Hepatocyte (in vitro differentiated cells): ENCODE results near the gene ANKRD40CL. TPM values are rescaled to one million over a fixed set of nuclear protein-coding genes. Genes with fewer than 3 reads are reported as not detected.

Experiments
- DNase-seq: peaks from one replicate; pipeline ENCODE4 v3.0.0-alpha.2; 2016; ENCODE audit warnings: low spot score
- H2AFZ ChIP-seq: fragments of 200-600 bp; sonication (generic); 2 replicates; pipeline ENCODE4 v1.6.0; 2016; ENCODE audit warnings: antibody characterized with exemption, mild to moderate bottlenecking
- H3K27ac ChIP-seq: fragments of 200-600 bp; sonication (generic); 2 replicates; pipeline ENCODE4 v1.5.1; 2016; ENCODE audit warnings: mild to moderate bottlenecking
- H3K27me3 ChIP-seq: fragments of 200-600 bp; sonication (generic); 2 replicates; pipeline ENCODE4 v1.6.1; 2016
- H3K36me3 ChIP-seq: fragments of 200-600 bp; sonication (generic); replicated peaks from 2 replicates; pipeline ENCODE4 v1.5.1; 2016; ENCODE audit warnings: low read depth; ENCODE audit not compliant: insufficient read depth
- H3K4me1 ChIP-seq: fragments of 200-600 bp; sonication (generic); 2 replicates; pipeline ENCODE4 v1.5.1; 2016; ENCODE audit warnings: mild to moderate bottlenecking, moderate library complexity; ENCODE audit not compliant: insufficient read depth
- H3K4me2 ChIP-seq: fragments of 200-600 bp; sonication (generic); 2 replicates; pipeline ENCODE4 v1.6.0; 2016
- H3K4me3 ChIP-seq: fragments of 200-600 bp; sonication (generic); 2 replicates; pipeline ENCODE4 v1.5.1; 2016; ENCODE audit warnings: mild to moderate bottlenecking
- H3K79me2 ChIP-seq: fragments of 200-600 bp; sonication (generic); 2 replicates; pipeline ENCODE4 v1.6.0; 2017; ENCODE audit warnings: mild to moderate bottlenecking
- H3K9me2 ChIP-seq: fragments of 200-600 bp; sonication (generic); replicated peaks from 2 replicates; pipeline ENCODE4 v1.6.0; 2017; ENCODE audit warnings: mild to moderate bottlenecking; ENCODE audit not compliant: insufficient read depth
- H3K9me3 ChIP-seq: fragments of 200-600 bp; sonication (generic); 2 replicates; pipeline ENCODE4 v1.5.1; 2016; ENCODE audit warnings: low read depth, mild to moderate bottlenecking
- H4K20me1 ChIP-seq: fragments of 200-600 bp; sonication (generic); 2 replicates; pipeline ENCODE4 v1.6.0; 2016; ENCODE audit warnings: mild to moderate bottlenecking; ENCODE audit not compliant: insufficient read depth, poor library complexity, severe bottlenecking
- EZH2 ChIP-seq: fragments of 200-600 bp; sonication (generic); IDR thresholded peaks from 2 replicates; pipeline ENCODE4 v1.6.1; 2016; ENCODE audit warnings: antibody characterized with exemption, mild to moderate bottlenecking, borderline replicate concordance
- EZH2phosphoT487 ChIP-seq: fragments of 200-600 bp; sonication (generic); IDR thresholded peaks from one replicate; pipeline ENCODE4 v1.6.1; 2018; ENCODE audit warnings: antibody characterized with exemption, mild to moderate bottlenecking, low read depth, moderate library complexity; ENCODE audit not compliant: unreplicated experiment, severe bottlenecking
- WGBS: methylation state at CpG from one replicate; pipeline ENCODE4 v1.1.6; 2016; ENCODE audit warnings: low lambda C conversion rate; ENCODE audit errors: missing lambda C conversion rate; 5-methylcytosine and 5-hydroxymethylcytosine counted together
- polyA plus RNA-seq: library from polyadenylated mRNA; unstranded; fragments of >200 nt; fragmentation: Nextera tagmentation; extraction: Ambion mirVana; gene quantifications from 2 replicates; pipeline ENCODE4 v1.2.1, GENCODE V29; 2016
- total RNA-seq: library from RNA; depleted of rRNA; stranded (reverse); fragments of >200 nt; gene quantifications from 2 replicates; pipeline ENCODE4 v1.2.3, GENCODE V29; 2014
- TF ChIP-seq, protein P1 (sequence below): fragments of 200-600 bp; sonication (generic); IDR thresholded peaks from 2 replicates; pipeline ENCODE4 v1.5.1; 2016; ENCODE audit warnings: antibody characterized with exemption, mild to moderate bottlenecking; ENCODE audit not compliant: poor library complexity

ANKRD40CL gene
- total and polyA plus RNA-seq, 2 experiments from 2014 or later: 3.9 to 4.2 TPM

DNA sequence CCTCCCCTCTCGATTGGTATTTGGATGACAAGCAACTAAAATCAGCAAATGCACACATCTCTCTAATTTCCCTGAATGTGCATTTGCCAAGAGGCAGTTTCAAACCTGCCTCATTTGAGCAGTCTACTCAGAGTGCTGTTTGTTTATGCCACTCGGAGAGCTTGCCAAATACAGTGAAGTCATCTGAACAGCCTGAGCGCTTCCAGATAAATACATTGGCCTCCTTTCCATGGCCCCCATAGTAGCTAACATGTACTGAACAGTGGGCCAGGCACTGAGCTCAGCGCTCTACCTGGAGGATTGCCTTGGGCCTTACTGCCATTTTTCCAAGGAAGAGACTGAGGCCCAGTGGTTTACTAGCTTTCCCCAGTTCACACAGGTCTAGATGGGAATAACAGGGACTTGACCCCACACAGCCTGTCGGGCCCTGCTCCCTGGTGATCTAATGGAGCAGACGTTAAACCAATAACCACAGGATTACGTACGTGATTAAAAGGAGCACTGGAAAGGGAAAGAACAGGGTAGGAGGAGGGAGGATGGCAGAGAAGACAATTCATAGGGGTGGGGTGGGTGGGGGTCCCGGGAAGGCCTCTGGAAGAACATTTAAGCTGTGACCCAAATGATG lies 18.7 kb upstream of the ANKRD40CL start:
- no peaks in the 10 kb centered on the region for H3K27me3 ChIP-seq
- H3K4me2 ChIP-seq: no peak overlapping the region
- no peaks in the 10 kb centered on the region for H4K20me1 ChIP-seq
- TF ChIP-seq EZH2 (no peak), EZH2phosphoT487 (no peak)
- TF ChIP-seq, protein P1, sequence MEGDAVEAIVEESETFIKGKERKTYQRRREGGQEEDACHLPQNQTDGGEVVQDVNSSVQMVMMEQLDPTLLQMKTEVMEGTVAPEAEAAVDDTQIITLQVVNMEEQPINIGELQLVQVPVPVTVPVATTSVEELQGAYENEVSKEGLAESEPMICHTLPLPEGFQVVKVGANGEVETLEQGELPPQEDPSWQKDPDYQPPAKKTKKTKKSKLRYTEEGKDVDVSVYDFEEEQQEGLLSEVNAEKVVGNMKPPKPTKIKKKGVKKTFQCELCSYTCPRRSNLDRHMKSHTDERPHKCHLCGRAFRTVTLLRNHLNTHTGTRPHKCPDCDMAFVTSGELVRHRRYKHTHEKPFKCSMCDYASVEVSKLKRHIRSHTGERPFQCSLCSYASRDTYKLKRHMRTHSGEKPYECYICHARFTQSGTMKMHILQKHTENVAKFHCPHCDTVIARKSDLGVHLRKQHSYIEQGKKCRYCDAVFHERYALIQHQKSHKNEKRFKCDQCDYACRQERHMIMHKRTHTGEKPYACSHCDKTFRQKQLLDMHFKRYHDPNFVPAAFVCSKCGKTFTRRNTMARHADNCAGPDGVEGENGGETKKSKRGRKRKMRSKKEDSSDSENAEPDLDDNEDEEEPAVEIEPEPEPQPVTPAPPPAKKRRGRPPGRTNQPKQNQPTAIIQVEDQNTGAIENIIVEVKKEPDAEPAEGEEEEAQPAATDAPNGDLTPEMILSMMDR: no peak
- H3K4me3 ChIP-seq: no peak overlapping the region
- peaks cover 12% of the 10 kb centered on the region for H3K4me1 ChIP-seq
- WGBS: 64% methylated on average over 9 of the region's 9 CpGs
- no peaks in the 10 kb centered on the region for H3K9me2 ChIP-seq
- H2AFZ ChIP-seq: no peak overlapping the region
- H3K79me2 ChIP-seq: no peaks in the 10 kb centered on the region
- H3K27ac ChIP-seq: peak overlapping the region; percentile 71
- no peaks in the 10 kb centered on the region for H3K36me3 ChIP-seq
- peak; percentile 63 for DNase-seq
- H3K9me3 ChIP-seq: no peaks in the 10 kb centered on the region

DNA sequence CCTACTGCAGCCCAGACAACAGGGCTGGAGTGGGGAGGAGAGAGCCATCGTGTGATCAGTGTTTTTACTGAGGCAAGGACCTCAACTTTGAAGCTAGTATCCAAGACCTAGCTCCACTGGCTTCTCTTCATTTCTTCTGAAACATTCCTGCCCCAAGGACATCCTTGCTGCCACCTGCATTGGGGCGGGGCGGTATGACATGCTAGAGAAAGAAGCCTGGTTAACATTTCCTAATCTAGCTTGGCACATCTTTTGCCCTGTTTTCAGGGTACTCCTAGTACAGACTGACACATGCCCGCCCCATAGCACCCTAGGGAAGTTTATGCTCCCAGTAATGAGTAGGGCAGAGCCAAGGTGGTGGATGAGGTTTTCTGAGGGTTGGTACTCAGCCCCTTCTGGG lies 17.8 kb upstream of the ANKRD40CL start:
- no peak overlapping the region for H3K4me2 ChIP-seq
- no peaks in the 10 kb centered on the region for H3K79me2 ChIP-seq
- no peaks in the 10 kb centered on the region for H3K9me2 ChIP-seq
- H4K20me1 ChIP-seq: no peaks in the 10 kb centered on the region
- 86% methylated on average over 4 of the region's 4 CpGs for WGBS
- H3K9me3 ChIP-seq: no peaks in the 10 kb centered on the region
- TF ChIP-seq EZH2 (no peak), EZH2phosphoT487 (no peak)
- TF ChIP-seq, protein P1: no peak
- H2AFZ ChIP-seq: no peak overlapping the region
- DNase-seq: no peak
- H3K4me3 ChIP-seq: no peak overlapping the region
- no peak overlapping the region for H3K27ac ChIP-seq
- no peaks in the 10 kb centered on the region for H3K36me3 ChIP-seq
- no peaks in the 10 kb centered on the region for H3K27me3 ChIP-seq
- H3K4me1 ChIP-seq: peaks cover 12% of the 10 kb centered on the region

DNA sequence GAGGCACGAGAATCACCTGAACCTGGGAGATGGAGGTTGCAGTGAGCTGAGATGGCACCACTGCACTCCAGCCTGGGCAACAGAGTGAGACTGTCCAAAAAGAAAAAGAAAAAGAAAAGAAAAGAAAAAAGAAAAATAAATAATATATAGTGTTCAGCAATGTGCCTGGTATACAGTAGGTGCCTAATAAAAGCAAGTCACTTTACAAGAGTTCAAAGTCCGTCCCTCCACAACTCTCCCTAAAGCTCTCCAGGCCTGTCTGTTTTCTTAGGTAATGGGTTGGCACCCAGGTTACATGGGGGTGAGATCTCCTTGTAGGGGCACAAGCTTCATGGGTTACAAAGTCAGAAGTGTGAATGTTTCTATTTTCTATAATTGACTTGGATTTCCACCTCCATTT lies 16.6 kb upstream of the ANKRD40CL start:
- Histone ChIP-seq H3K9me2 (no peaks in the 10 kb centered on the region), H3K79me2 (no peaks in the 10 kb centered on the region), H3K36me3 (no peaks in the 10 kb centered on the region), H3K4me1 (peaks cover 12% of the 10 kb centered on the region), H3K4me2 (no peak overlapping the region), H3K9me3 (no peaks in the 10 kb centered on the region), H2AFZ (no peak overlapping the region), H3K27me3 (no peaks in the 10 kb centered on the region), H4K20me1 (no peaks in the 10 kb centered on the region), H3K4me3 (no peak overlapping the region), H3K27ac (no peak overlapping the region)
- TF ChIP-seq EZH2: no peak
- TF ChIP-seq, protein P1: no peak
- TF ChIP-seq EZH2phosphoT487: no peak
- 83% methylated on average over 2 of the region's 2 CpGs for WGBS
- no peak for DNase-seq
